Activated T-cell treated with anti-CD3 and anti-CD28 coated beads, Interleukin-2, amount 50 U/mL, for 72 hours (primary cell): ENCODE data around the gene PTPRD. TPM values are rescaled to one million over a fixed set of nuclear protein-coding genes. Genes with fewer than 3 reads are reported as not detected.

Source experiments
- ATAC-seq, 2 donors: fragments of 150-1000 bp; cut with Tn5 transposase; replicated peaks in 1 of 2; 2 replicates each; pipeline ENCODE4 v1.10.0; 2021; ENCODE audit warnings: moderate library complexity in 2 of 2, mild to moderate bottlenecking in 1 of 2
- DNase-seq, 2 donors: peaks; one replicate each; pipeline ENCODE4 v3.0.0; 2021 to 2022; ENCODE audit warnings: mixed read lengths in 1 of 2
- H3K27ac Mint-ChIP-seq: one replicate; pipeline ENCODE4 v1.8.0; 2022; ENCODE audit warnings: mild to moderate bottlenecking, moderate library complexity, mixed read lengths
- H3K27me3 Mint-ChIP-seq: one replicate; pipeline ENCODE4 v1.8.0; 2022; ENCODE audit warnings: low read depth, mixed read lengths
- H3K36me3 Mint-ChIP-seq, 2 donors: one replicate each; pipeline ENCODE4 v1.8.0; 2022; ENCODE audit warnings: mixed read lengths in 2 of 2, mild to moderate bottlenecking in 1 of 2; ENCODE audit not compliant: insufficient read depth in 2 of 2
- H3K4me1 Mint-ChIP-seq: one replicate; pipeline ENCODE4 v1.8.0; 2022; ENCODE audit warnings: low read depth, mixed read lengths
- H3K4me3 Mint-ChIP-seq, 2 donors: one replicate each; pipeline ENCODE4 v1.8.0; 2022; ENCODE audit warnings: mild to moderate bottlenecking in 2 of 2, mixed read lengths in 2 of 2, moderate library complexity in 2 of 2
- H3K9me3 Mint-ChIP-seq, 2 donors: one replicate each; pipeline ENCODE4 v1.8.0; 2022; ENCODE audit warnings: mixed read lengths in 2 of 2
- total RNA-seq, 2 donors: library from RNA; stranded (reverse); gene quantifications; one replicate each; pipeline ENCODE4 v1.2.3, GENCODE V29; 2022

PTPRD gene
- total RNA-seq, 2 donors from 2014 or later = 0.44 TPM; not detected in 1

DNA sequence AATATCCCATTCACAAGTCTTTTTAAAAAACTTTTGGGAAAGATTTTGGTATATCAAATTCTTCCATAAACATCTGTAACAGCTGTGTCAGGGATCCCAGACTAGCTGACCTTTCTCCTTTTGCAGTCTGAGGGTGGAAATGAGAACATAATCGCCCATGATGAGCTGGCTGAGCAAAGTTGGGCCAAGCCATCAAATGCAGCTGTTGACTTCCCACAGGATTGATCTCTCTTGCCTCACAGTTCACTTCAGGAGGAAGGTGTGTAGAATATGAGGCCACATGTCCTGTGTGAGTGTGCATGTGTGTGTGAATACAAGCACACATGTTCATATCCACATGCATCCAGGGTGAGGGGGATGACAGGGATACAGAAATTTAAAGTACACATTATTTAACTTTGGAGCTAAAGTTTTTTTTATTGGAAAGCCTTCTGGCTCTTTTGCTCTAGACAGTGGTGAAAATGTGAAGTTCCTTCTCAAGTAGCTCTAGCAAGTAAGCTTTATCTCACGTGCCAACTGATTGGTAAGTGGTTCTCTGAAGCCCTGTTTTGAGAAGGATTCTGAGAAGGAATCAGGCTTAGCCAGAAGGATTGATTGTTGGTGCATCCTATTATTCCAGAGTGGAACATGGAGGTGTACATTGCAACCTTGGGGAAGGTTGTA, 2344.5 kb downstream of the PTPRD start:
- Mint-ChIP-seq H3K9me3 (no peaks in the 10 kb centered on the region), H3K27me3 (peaks cover 20% of the 10 kb centered on the region)
- no peak for ATAC-seq

DNA sequence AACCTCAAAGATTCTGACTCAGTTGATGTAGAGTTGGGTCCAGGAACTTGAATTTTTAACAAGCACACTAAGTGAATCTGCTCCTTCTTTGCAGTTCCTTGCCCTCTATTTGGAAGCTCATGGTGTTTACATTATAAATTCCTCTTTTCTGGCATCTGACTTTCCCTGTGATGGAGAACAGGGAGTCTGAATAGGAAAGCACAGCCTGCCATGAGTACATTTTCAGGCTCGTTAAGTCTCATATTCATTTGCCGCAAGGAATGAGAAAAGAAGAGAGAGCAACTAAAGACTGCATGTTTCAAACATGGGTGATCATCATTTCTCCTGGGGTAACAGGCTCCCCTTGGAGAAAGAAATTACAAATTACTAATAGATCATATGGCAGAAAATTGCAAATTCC, 2345.2 kb downstream of the PTPRD start:
- H3K36me3 Mint-ChIP-seq = no peaks in the 10 kb centered on the region
- no peak for ATAC-seq
- no peak overlapping the region for H3K4me3 Mint-ChIP-seq
- H3K27ac Mint-ChIP-seq = no peak overlapping the region
- no peaks in the 10 kb centered on the region for H3K4me1 Mint-ChIP-seq
- no peaks in the 10 kb centered on the region for H3K9me3 Mint-ChIP-seq
- H3K27me3 Mint-ChIP-seq = peaks cover 20% of the 10 kb centered on the region
- DNase-seq = no peak

More for the DNA sequence above, 2344.5 kb downstream of the PTPRD start:
- DNase-seq = no peak
- Mint-ChIP-seq H3K4me1 (no peaks in the 10 kb centered on the region), H3K27ac (no peak overlapping the region), H3K36me3 (no peaks in the 10 kb centered on the region), H3K4me3 (no peak overlapping the region)

DNA sequence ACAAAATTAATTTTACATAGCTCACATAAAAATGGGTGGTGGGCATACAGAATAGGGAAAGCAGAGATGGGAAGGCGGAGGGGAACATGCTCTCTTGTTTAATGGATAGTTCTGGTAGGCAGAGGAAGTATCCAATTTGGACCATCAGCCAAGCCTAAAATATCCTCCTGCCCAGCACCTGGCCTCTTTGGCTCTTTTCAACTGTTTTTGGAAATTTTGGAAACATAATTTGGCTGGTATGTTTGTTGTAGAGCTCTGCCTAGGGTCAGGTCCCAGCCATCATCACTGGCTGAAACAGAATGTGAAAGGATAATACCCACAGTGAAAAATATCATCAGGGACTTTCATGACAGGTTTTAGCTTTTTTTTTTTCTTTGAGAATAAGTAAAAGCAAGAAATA, 2345.9 kb downstream of the PTPRD start:
- Mint-ChIP-seq H3K4me3 (no peak overlapping the region), H3K9me3 (no peaks in the 10 kb centered on the region), H3K27ac (no peak overlapping the region), H3K27me3 (peaks cover 20% of the 10 kb centered on the region), H3K36me3 (no peaks in the 10 kb centered on the region), H3K4me1 (no peaks in the 10 kb centered on the region)
- DNase-seq (no peak), ATAC-seq (no peak)

DNA sequence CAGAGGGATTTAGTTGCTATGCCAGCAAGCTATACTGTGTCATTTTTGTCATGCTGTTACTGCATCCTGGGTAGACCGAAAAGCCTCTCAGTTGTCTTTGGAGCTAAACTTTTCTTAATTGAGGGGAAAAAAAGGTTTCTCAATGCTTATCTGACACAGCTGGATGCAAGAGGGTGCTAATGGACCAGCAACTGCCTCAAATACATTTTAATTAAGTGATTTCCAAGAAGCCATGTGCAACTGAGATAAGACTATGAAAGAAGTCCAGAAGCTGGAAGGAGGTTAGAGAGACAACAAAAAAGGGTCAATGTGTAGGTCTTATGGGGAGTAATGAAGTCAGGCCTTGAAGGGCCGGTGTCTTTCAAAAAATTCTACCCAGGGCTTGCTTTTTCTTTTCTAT, 2347.5 kb downstream of the PTPRD start:
- no peak overlapping the region for H3K27ac Mint-ChIP-seq
- H3K4me1 Mint-ChIP-seq = no peaks in the 10 kb centered on the region
- H3K27me3 Mint-ChIP-seq = peaks cover 10% of the 10 kb centered on the region
- no peak overlapping the region for H3K4me3 Mint-ChIP-seq
- no peak for DNase-seq
- H3K9me3 Mint-ChIP-seq = no peaks in the 10 kb centered on the region
- no peaks in the 10 kb centered on the region for H3K36me3 Mint-ChIP-seq
- no peak for ATAC-seq
